Liver (tissue), 9 donors: ENCODE results near the gene CRADD. TPM values are rescaled to one million over a fixed set of nuclear protein-coding genes. Genes with fewer than 3 reads are reported as not detected.

Source experiments
- DNase-seq: peaks from one replicate; pipeline ENCODE4 v3.0.0-alpha.2; 2017; ENCODE audit warnings: low spot score
- H3K27ac ChIP-seq, 2 donors: one replicate each; pipeline ENCODE4 v1.7.0; 2013; ENCODE audit warnings: inconsistent platforms in 2 of 2, low read length in 2 of 2, control low read depth in 1 of 2, low read depth in 1 of 2, mild to moderate bottlenecking in 1 of 2
- H3K27me3 ChIP-seq, 4 donors: one replicate each; pipeline versions ENCODE4 v1.6.1 to v1.7.0; 2013; ENCODE audit warnings: low read length in 3 of 4, inconsistent platforms in 1 of 4, mild to moderate bottlenecking in 1 of 4, moderate library complexity in 1 of 4; ENCODE audit not compliant: control insufficient read depth in 4 of 4, insufficient read depth in 4 of 4
- H3K36me3 ChIP-seq, 4 donors: one replicate each; pipeline versions ENCODE4 v1.6.1 to v1.7.0; 2013; ENCODE audit warnings: low read length in 3 of 4, mild to moderate bottlenecking in 3 of 4, low read depth in 1 of 4, moderate library complexity in 1 of 4; ENCODE audit not compliant: control insufficient read depth in 4 of 4, insufficient read depth in 3 of 4
- H3K4me1 ChIP-seq, 4 donors: one replicate each; pipeline versions ENCODE4 v1.6.1 to v1.7.0; 2013; ENCODE audit warnings: low read length in 3 of 4, mild to moderate bottlenecking in 3 of 4, moderate library complexity in 1 of 4; ENCODE audit not compliant: control insufficient read depth in 4 of 4, insufficient read depth in 4 of 4
- H3K4me3 ChIP-seq, 3 donors: one replicate each; pipeline versions ENCODE4 v1.6.1 to v1.7.0; 2013; ENCODE audit warnings: low read length in 3 of 3, control low read depth in 1 of 3, low read depth in 1 of 3, mild to moderate bottlenecking in 1 of 3
- H3K9ac ChIP-seq, 2 donors: one replicate each; pipeline ENCODE4 v1.7.0; 2013; ENCODE audit warnings: low read length in 2 of 2, mild to moderate bottlenecking in 2 of 2, moderate library complexity in 2 of 2, control low read depth in 1 of 2, low read depth in 1 of 2
- H3K9me3 ChIP-seq, 4 donors: one replicate each; pipeline versions ENCODE4 v1.6.1 to v1.7.0; 2013; ENCODE audit warnings: low read length in 3 of 4; ENCODE audit not compliant: control insufficient read depth in 4 of 4
- CTCF ChIP-seq: fragments of 150-350 bp; IDR thresholded peaks from 2 replicates; pipeline ENCODE4 v1.5.1; 2017; ENCODE audit warnings: improper control_type of control experiment, low read depth, low read length; ENCODE audit not compliant: missing input control
- FOXA1 ChIP-seq: IDR thresholded peaks from 2 replicates; pipeline ENCODE4 v1.6.1; 2016; ENCODE audit warnings: antibody characterized with exemption
- HNF4A ChIP-seq, 2 donors: conservative IDR thresholded peaks; 2 replicates each; pipeline ENCODE4 v1.6.1; 2016; ENCODE audit warnings: antibody characterized with exemption in 2 of 2, mild to moderate bottlenecking in 2 of 2
- HNF4G ChIP-seq: IDR thresholded peaks from 2 replicates; pipeline ENCODE4 v1.6.1; 2016; ENCODE audit warnings: antibody characterized with exemption
- MAX ChIP-seq: IDR thresholded peaks from 2 replicates; pipeline ENCODE4 v1.6.1; 2016; ENCODE audit warnings: antibody characterized with exemption
- NR2F2 ChIP-seq: IDR thresholded peaks from 2 replicates; pipeline ENCODE4 v1.6.1; 2016; ENCODE audit warnings: antibody characterized with exemption
- REST ChIP-seq: IDR thresholded peaks from 2 replicates; pipeline ENCODE4 v1.6.1; 2016; ENCODE audit warnings: antibody characterized with exemption, mild to moderate bottlenecking
- RXRA ChIP-seq, 2 donors: IDR thresholded peaks; 2 replicates each; pipeline ENCODE4 v1.6.1; 2017 to 2018; ENCODE audit warnings: antibody characterized with exemption in 2 of 2, mild to moderate bottlenecking in 1 of 2
- YY1 ChIP-seq: IDR thresholded peaks from 2 replicates; pipeline ENCODE4 v1.6.1; 2016; ENCODE audit warnings: antibody characterized with exemption, mild to moderate bottlenecking
- ZBTB33 ChIP-seq: IDR thresholded peaks from 2 replicates; pipeline ENCODE4 v1.6.1; 2016; ENCODE audit warnings: antibody characterized with exemption
- WGBS: extraction: QIAGEN DNeasy Blood & Tissue Kit; methylation state at CpG from one replicate; pipeline ENCODE4 v1.1.7; 2013; 5-methylcytosine and 5-hydroxymethylcytosine counted together
- polyA plus RNA-seq, 2 donors: library from polyadenylated mRNA; stranded (reverse) in 1 of 2; unstranded in 1 of 2; fragments of 200-250 nt in 1 of 2; fragments of >200 nt in 1 of 2; fragmentation: Nextera tagmentation in 1 of 2; extraction: Ambion mirVana in 1 of 2; gene quantifications; one replicate each; pipeline versions ENCODE4 v1.2.1 to v1.2.3, GENCODE V29; 2013 to 2015
- total RNA-seq, 2 donors: library from RNA; depleted of rRNA; stranded (reverse); fragments of >200 nt; gene quantifications; one replicate each; pipeline ENCODE4 v1.2.3, GENCODE V29; 2014
- TF ChIP-seq, protein P1 (sequence below): IDR thresholded peaks from 2 replicates; pipeline ENCODE4 v1.6.1; 2016; ENCODE audit warnings: antibody characterized with exemption
- donor health status: healthy.
- donor health status: healthy.
- donor health status: healthy.
- donor health status: healthy.
- donor health status: healthy.

Gene CRADD
- total and polyA plus RNA-seq, 4 donors = 19.4 to 48.9 (median 29.6) TPM

DNA sequence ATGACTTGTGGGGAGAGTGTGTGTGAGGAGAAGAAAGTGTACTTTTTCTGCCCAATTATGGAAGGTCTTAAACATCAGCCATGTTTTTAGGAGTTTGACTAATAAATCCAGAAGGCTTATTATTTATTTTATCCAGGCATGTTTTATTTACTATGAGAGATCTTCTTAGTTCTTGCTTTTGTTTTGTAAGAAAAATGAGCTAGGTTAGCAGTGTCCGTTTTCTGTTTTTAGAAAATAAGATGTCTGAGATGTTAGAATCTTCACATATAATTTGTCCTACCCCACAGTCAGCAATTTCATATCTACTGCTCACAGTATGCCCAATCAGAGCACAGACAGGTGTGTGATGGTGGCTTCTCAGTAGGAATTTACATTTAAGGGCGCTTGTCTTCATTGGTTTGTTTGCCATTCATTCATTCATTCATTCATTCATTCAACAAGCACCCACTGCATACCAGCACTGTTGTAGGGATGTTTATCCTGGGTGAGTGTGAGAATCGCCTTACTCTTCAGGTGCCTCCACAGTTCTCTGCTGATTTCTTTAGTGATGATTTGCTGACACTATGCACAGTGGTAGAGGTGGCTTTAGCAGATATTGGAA is 83.2 kb downstream of the CRADD start:
- WGBS = 94% methylated on average over 3 of the region's 3 CpGs
- Histone ChIP-seq H3K27me3 (no peaks in the 10 kb centered on the region), H3K27ac (peak overlapping the region in 1 of 2 donors; percentile 75), H3K9me3 (no peaks in the 10 kb centered on the region), H3K9ac (no peak overlapping the region), H3K4me3 (no peak overlapping the region), H3K4me1 (peaks cover 0 to 31% (median 23%) of the 10 kb centered on the region in 4 donors), H3K36me3 (no peaks in the 10 kb centered on the region)
- DNase-seq = no peak
- TF ChIP-seq NR2F2 (no peak), ZBTB33 (no peak), FOXA1 (no peak), RXRA (IDR thresholded peaks at IDR 0.05) (no peak), YY1 (no peak), MAX (no peak), CTCF (no peak), HNF4G (no peak), REST (no peak)
- TF ChIP-seq, protein P1, sequence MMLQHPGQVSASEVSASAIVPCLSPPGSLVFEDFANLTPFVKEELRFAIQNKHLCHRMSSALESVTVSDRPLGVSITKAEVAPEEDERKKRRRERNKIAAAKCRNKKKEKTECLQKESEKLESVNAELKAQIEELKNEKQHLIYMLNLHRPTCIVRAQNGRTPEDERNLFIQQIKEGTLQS = no peak

DNA sequence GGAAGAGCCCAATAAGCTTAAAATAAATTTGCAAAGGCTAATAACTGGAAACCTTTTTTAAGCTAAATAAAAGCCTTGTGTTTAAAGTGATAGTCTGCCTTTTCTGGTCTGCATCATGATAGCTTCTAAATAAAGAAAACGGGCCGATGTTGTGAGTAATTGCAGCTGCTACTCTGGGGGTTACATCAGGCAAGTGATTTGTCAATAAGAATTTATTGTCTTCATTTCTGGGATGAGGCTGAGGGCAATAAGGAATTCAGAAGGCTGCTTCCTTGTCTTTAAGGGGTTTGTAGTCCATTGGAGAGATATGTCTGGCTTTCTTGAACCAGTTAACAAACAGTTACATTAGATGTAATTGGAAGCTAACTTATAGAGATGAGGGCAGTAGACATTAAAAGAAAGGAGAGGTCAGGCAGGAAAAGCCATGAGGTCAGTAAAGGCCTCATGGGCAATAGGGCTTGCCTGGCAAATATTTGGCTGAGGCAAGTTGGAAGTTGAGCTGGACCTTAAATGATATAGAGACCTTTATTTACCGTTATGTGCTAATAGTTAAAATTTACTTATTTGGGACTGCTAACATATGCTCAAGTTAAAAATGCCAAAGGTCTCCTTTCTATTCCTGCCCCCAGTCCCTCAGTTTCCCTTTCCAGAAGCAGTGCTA is 85.0 kb downstream of the CRADD start:
- Histone ChIP-seq H3K4me3 (no peak overlapping the region), H3K4me1 (peaks cover 3 to 47% (median 39%) of the 10 kb centered on the region in 4 donors), H3K9me3 (no peaks in the 10 kb centered on the region), H3K27ac (no peak overlapping the region), H3K36me3 (no peaks in the 10 kb centered on the region), H3K9ac (no peak overlapping the region), H3K27me3 (no peaks in the 10 kb centered on the region)
- 47% methylated on average over 3 of the region's 3 CpGs for WGBS
- no peak for DNase-seq
- no peak for TF ChIP-seq CTCF
- TF ChIP-seq RXRA (IDR thresholded peaks at IDR 0.05) = peak; percentile 23 to 54
- TF ChIP-seq HNF4A (conservative IDR thresholded peaks at IDR 0.05) = peak; percentile 34 to 49
- peak; percentile 12 for TF ChIP-seq YY1
- peak; percentile 9 for TF ChIP-seq REST
- no peak for TF ChIP-seq ZBTB33
